T-helper 22 cell (primary cell): ENCODE data around the gene TF.

Experiments used
- DNase-seq: peaks from one replicate; pipeline ENCODE4 v3.0.0-alpha.2; 2020; ENCODE audit warnings: low read depth

The TF gene

GRCh38 chr3:133836497-133837158 is 90.4 kb downstream of the TF start:
- no peak for DNase-seq

- no peak for DNase-seq
These were observed 91.5 kb downstream of the TF start for GRCh38 chr3:133837487-133838295.

GRCh38 chr3:133838296-133838789 is 92.2 kb downstream of the TF start:
- DNase-seq: no peak

GRCh38 chr3:133838916-133839800 is 93.0 kb downstream of the TF start:
- DNase-seq: no peak

GRCh38 chr3:133840055-133840737 is 94.0 kb downstream of the TF start:
- DNase-seq: no peak

GRCh38 chr3:133840767-133841166 is 94.6 kb downstream of the TF start:
- DNase-seq: no peak

- no peak for DNase-seq
These were observed 95.0 kb downstream of the TF start for GRCh38 chr3:133841196-133841595.

GRCh38 chr3:133842158-133842557 is 96.0 kb downstream of the TF start:
- no peak for DNase-seq

GRCh38 chr3:133843634-133844033 is 97.4 kb downstream of the TF start:
- DNase-seq: no peak

GRCh38 chr3:133845127-133845526 is 98.9 kb downstream of the TF start:
- DNase-seq: no peak
